Gastroesophageal sphincter (tissue), 3 donors: Measurements from ENCODE around the gene ROBO1.

Experiments
- CTCF ChIP-seq, 4 experiments: fragments of 200-600 bp in 2 of 4; fragments of 450-650 bp in 2 of 4; sonication (generic) in 1 of 4; IDR thresholded peaks; one replicate each; pipeline ENCODE4 v1.5.1; 2017 to 2019; ENCODE audit warnings: antibody characterized with exemption in 4 of 4, mild to moderate bottlenecking in 2 of 4, moderate library complexity in 2 of 4
- POLR2A ChIP-seq, 2 donors: fragments of 450-650 bp; IDR thresholded peaks; one replicate each; pipeline ENCODE4 v1.6.1; 2017; ENCODE audit warnings: antibody characterized with exemption in 2 of 2, mild to moderate bottlenecking in 2 of 2, moderate library complexity in 1 of 2

GRCh38 chr3:79249701-79250100, 518.1 kb downstream of the ROBO1 start:
- TF ChIP-seq CTCF (IDR thresholded peaks at IDR 0.05) = no peak
- TF ChIP-seq POLR2A (IDR thresholded peaks at IDR 0.05) = no peak
